Retinal pigment epithelial cell (primary cell): ENCODE results near the gene SSRP1.
"Not testable (repeated sequence)": the region's sequence is repeated elsewhere in the genome, so short reads cannot be mapped to it uniquely, and the experiment has no call there.

Experiments used
- DNase-seq: peaks from one replicate; pipeline ENCODE4 v3.0.0-alpha.2; 2010; ENCODE audit warnings: low read depth
- H3K4me3 ChIP-seq: 2 replicates; pipeline ENCODE4 v1.5.1; 2011; ENCODE audit warnings: mild to moderate bottlenecking, low read length, control low read depth, moderate library complexity
- TF ChIP-seq, protein P1 (sequence below): conservative IDR thresholded peaks from 2 replicates; pipeline ENCODE4 v1.5.1; 2011; ENCODE audit warnings: low read depth, low read length, control low read depth, inconsistent platforms

The SSRP1 gene

DNA sequence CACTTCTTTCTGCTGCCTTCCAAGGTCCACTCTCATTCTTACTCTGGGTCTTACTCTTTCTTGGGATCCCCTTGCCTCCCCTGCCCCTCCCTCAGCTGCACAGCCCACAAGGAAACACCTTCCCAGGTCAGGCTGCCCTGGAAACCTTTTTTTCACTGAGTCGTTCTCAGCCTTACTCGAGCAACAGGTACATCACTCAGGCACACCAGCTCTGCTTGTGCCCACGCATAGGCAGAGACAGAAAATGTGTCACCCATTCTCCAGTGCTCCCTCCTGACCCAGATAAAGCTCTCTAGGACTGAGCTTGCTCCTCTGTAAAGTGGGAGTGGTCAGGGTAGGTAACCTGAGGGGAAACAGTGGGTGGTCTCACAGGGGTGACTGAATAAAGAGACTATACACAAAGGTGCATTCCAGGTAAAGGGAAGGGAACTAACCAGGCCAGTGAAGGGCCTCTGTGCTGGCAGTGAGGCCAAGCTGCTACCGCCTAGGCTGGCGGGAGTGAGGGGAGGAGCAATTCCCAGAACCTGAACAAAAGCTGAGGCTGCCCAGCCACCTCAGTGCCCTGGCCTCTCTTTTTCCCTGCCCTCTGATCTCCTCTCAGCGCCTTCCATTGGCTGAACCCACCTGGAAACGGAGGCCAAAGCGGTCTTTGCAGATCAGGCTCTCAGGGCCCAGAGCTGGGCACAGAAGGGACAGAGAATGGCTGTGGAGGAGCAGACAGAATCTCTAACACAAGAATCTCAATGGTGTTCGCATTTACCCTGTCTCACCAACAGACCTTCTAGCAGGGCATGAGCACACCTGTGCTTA lies 29.4 kb upstream of the SSRP1 start:
- no peak overlapping the region for H3K4me3 ChIP-seq
- TF ChIP-seq, protein P1, sequence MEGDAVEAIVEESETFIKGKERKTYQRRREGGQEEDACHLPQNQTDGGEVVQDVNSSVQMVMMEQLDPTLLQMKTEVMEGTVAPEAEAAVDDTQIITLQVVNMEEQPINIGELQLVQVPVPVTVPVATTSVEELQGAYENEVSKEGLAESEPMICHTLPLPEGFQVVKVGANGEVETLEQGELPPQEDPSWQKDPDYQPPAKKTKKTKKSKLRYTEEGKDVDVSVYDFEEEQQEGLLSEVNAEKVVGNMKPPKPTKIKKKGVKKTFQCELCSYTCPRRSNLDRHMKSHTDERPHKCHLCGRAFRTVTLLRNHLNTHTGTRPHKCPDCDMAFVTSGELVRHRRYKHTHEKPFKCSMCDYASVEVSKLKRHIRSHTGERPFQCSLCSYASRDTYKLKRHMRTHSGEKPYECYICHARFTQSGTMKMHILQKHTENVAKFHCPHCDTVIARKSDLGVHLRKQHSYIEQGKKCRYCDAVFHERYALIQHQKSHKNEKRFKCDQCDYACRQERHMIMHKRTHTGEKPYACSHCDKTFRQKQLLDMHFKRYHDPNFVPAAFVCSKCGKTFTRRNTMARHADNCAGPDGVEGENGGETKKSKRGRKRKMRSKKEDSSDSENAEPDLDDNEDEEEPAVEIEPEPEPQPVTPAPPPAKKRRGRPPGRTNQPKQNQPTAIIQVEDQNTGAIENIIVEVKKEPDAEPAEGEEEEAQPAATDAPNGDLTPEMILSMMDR: no peak
- no peak for DNase-seq

DNA sequence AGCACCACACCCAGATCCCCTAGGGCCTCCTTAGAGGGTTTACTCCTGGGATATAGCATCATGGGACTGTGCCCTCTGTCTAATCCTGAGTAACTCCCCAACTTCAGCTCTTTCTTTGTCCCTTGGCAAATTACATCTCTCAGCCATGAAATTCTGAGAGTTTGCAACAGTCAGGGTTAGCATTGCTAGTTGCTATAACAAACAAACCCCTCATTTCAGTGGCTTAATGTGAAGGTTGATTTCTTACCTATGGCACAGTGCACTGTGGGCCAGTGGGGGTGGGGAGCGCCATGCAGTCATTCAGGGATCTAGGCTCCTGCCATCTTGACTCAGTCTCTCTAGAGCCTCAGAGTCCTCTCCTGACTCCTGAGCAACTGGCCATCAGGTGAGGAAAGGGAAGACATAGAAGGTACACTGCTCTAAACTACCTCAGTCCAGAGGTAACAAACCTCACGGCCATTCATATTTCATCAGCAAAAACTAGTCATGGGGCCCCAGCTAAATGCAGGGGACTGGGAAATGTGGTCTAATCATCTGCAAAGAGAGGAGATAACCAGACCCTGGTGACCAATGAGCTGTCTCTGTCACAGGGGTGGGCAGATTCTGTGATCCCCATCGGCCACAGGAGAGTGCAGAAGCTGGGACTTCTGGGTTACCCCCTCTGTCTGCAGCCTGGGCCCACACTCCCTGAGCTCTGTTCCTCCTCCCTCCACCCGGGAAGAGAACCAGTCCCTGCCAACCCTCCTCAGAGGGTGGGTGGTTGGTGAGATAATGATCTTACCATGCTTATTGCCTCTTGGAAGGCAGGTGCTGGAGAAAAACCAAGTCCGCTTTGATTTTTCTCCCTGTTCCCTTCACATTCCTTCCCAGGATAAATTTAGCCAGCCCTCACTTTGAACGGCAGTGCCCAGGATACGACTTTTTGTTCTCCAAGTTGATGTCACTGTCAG lies 27.7 kb upstream of the SSRP1 start:
- H3K4me3 ChIP-seq: no peak overlapping the region
- DNase-seq: no peak
- TF ChIP-seq, protein P1: no peak

DNA sequence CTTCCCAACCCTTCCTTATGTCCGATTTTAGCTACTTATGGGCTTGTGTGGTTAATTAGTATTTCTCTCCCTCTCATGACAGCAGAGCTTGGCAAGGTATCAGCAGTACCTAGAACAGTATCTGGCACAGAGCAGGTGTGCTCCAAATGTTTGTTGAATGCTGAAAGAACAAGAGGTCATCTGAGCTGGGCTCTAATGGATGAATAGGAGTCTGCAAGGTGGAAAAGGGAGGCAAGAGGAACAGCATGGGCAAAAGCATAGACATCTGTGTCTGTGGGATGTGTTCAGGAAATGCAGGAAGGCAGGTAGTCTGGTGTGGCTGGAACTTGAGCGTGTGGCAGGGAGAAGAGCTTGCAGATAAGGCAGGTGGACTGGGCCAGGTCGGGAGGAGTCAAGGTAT lies 26.2 kb upstream of the SSRP1 start:
- H3K4me3 ChIP-seq: no peak overlapping the region
- DNase-seq: no peak
- TF ChIP-seq, protein P1: no peak

DNA sequence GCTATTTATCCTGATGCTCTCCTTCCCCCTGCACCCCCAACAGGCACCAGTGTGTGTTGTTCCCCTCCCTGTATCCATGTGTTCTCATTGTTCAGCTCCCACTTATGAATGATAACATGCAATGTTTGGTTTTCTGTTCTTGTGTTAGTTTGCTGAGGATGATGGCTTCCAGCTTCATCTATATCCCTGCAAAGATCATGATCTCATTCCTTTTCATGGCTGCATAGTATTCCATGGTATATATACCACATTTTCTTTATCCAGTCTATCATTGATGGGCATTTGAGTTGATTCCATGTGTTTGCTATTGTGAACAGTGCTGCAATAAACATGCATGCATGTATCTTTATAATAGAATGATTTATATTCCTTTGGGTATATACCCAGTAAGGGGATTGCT lies 25.7 kb upstream of the SSRP1 start:
- not testable (repeated sequence) for H3K4me3 ChIP-seq, DNase-seq

DNA sequence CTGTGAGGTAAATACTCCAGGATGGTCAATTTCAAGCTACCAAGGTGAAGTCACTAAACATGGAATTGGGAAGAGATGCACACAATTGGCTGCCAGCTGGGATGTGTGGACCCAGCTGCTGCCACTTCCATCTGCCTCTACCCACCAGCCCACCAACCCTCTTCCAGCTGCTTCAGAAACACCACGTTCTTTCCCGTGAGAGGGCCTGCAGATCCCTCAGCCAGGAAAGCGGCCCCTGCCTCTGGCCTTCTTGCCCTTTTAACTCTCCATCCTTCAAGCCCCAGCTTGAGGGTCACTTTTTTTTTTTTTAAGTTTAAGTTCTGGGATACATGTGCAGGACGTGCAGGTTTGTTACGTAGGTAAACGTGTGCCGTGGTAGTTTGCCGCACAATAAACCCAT lies 25.3 kb upstream of the SSRP1 start:
- no peak for DNase-seq
- no peak overlapping the region for H3K4me3 ChIP-seq
- TF ChIP-seq, protein P1: no peak

DNA sequence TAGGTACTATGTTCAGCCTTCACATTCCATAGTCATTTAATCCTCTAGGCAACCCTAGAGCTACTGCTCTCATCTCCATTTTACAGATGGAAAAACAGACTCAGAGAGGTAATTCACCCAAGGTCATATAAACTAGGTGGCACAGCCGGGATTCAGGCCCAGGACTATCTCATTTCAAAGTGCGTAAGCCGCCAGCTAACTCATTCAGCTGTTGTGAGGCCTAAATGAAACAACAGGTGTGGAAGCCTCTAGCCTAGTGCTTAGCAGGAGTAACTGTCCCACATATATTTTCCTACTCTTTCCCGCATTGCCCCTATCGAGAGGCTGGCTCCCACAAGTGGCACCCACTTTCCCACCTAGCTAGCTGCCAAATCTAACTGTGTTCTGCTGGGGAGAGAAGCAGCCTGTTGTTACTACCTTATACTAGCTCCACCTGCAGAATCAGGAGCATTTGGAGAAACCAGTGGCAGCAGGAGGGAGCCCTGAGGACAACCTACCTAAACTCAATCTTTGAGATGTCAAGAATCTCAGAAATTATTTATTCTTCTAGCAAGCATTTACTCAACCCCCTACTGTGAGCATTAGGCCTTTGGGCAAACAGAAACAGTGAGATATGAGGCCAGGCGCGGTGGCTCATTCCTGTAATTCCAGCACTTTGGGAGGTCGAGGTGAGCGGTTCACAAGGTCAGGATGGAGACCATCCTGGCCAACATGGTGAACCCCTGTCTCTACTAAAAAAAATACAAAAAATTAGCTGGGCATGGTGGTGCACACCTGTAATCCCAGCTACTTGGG lies 24.4 kb upstream of the SSRP1 start:
- TF ChIP-seq, protein P1: no peak
- DNase-seq: no peak
- H3K4me3 ChIP-seq: no peak overlapping the region

DNA sequence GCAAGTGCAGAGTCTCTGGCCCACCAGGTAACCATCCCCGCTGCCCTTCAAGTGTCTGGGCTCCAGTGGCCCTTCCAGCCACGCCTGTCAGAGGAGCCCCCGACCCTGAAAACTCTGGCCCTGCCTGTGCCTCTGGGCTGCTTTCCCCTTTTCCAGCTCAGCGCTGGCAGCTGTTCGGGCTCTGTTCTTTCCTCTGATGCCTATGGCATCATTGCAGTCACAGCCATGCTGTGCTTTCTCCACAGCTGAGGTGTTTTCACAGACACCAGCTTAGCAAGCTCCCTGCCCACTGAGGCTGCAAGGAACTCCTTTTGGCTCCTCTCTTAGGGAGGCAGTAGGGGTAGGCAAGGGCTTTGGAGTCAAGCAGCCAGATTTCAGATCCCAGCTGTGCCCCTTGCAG lies 23.7 kb upstream of the SSRP1 start:
- TF ChIP-seq, protein P1: no peak
- DNase-seq: no peak
- no peak overlapping the region for H3K4me3 ChIP-seq
